ENCODE results near the gene HCFC1.

Gene HCFC1

GRCh38 chrX:153938226-153938786, 33.3 kb downstream of the HCFC1 start:
- H3K27me3 ChIP-seq (replicated peaks in 2 of 5; ENCODE audit: control insufficient read depth in 4 of 5, insufficient read depth in 5 of 5, low read length in 4 of 5): peaks cover 0 to 33% (median 0%) of the 10 kb centered on the region in 5 experiments
- no peak overlapping the region for H3K4me3 ChIP-seq (ENCODE audit: control insufficient read depth in 1 of 7, extremely low read depth in 1 of 7, insufficient read depth in 4 of 7, low read depth in 2 of 7, low read length in 6 of 7)
- POLR2A ChIA-PET: interaction anchor here (1.2 to 2.0 kb wide), 2 partner anchors 10 to 13 kb away, joined by 3 to 8 read pairs; no protein-coding TSS in a partner anchor
- no peaks in the 10 kb centered on the region for H3K9me3 ChIP-seq (ENCODE audit: control extremely low read depth in 1 of 5, control insufficient read depth in 4 of 5, insufficient read depth in 2 of 5, low read depth in 1 of 5, low read length in 4 of 5)
- peaks cover 0 to 41% (median 22%) of the 10 kb centered on the region in 4 experiments for H3K4me1 ChIP-seq (ENCODE audit: control extremely low read depth in 1 of 4, control insufficient read depth in 4 of 4, insufficient read depth in 4 of 4, low read length in 3 of 4)
- no peak for DNase-seq
- 83% methylated on average over 8 of the region's 10 CpGs for WGBS (ENCODE audit: insufficient coverage)
- CTCF ChIA-PET: interaction anchor here (0.6 to 18.9 kb wide), 3 partner anchors 8 to 175 kb away, joined by 3 to 482 read pairs (median 7); partner anchors contain the start of genes ARHGAP4 and NAA10
- no peak overlapping the region for H3K27ac ChIP-seq (ENCODE audit: insufficient read depth in 1 of 2, low read depth in 1 of 2, low read length in 2 of 2, poor library complexity in 1 of 2, severe bottlenecking in 2 of 2)
- peaks cover 0 to 3% (median 0%) of the 10 kb centered on the region in 4 experiments for H3K36me3 ChIP-seq (ENCODE audit: control insufficient read depth in 4 of 4, insufficient read depth in 4 of 4, low read length in 3 of 4)

GRCh38 chrX:153937056-153937455, 34.6 kb downstream of the HCFC1 start:
- POLR2A ChIA-PET: interaction anchor here (0.6 to 2.0 kb wide), 2 partner anchors 9 to 10 kb away, joined by 3 to 8 read pairs; no protein-coding TSS in a partner anchor
- Histone ChIP-seq H3K27ac (ENCODE audit: insufficient read depth in 1 of 2, low read depth in 1 of 2, low read length in 2 of 2, poor library complexity in 1 of 2, severe bottlenecking in 2 of 2) (no peak overlapping the region), H3K36me3 (ENCODE audit: control insufficient read depth in 4 of 4, insufficient read depth in 4 of 4, low read length in 3 of 4) (peaks cover 0 to 7% (median 3%) of the 10 kb centered on the region in 4 experiments), H3K9me3 (ENCODE audit: control extremely low read depth in 1 of 5, control insufficient read depth in 4 of 5, insufficient read depth in 2 of 5, low read depth in 1 of 5, low read length in 4 of 5) (no peaks in the 10 kb centered on the region), H3K4me1 (ENCODE audit: control extremely low read depth in 1 of 4, control insufficient read depth in 4 of 4, insufficient read depth in 4 of 4, low read length in 3 of 4) (peaks cover 0 to 32% (median 18%) of the 10 kb centered on the region in 4 experiments), H3K27me3 (replicated peaks in 2 of 5; ENCODE audit: control insufficient read depth in 4 of 5, insufficient read depth in 5 of 5, low read length in 4 of 5) (peaks cover 0 to 31% (median 0%) of the 10 kb centered on the region in 5 experiments), H3K4me3 (ENCODE audit: control insufficient read depth in 1 of 7, extremely low read depth in 1 of 7, insufficient read depth in 4 of 7, low read depth in 2 of 7, low read length in 6 of 7) (no peak overlapping the region)
- CTCF ChIA-PET: interaction anchor here (0.9 to 18.9 kb wide), 3 partner anchors 9 to 441 kb away, joined by 3 to 482 read pairs (median 7); partner anchors contain the start of genes ARHGAP4 and NAA10
- WGBS (ENCODE audit: insufficient coverage): no CpG with 5 or more reads among the region's 3 CpGs
- no peak for DNase-seq

- H3K27me3 ChIP-seq (replicated peaks in 2 of 5; ENCODE audit: control insufficient read depth in 4 of 5, insufficient read depth in 5 of 5, low read length in 4 of 5): peaks cover 0 to 36% (median 0%) of the 10 kb centered on the region in 5 experiments
- CTCF ChIA-PET: interaction anchor here (0.8 to 19.1 kb wide), 4 partner anchors 9 to 201 kb away, joined by 3 to 482 read pairs (median 243); partner anchors contain the start of genes ARHGAP4, NAA10 and RENBP
- POLR2A ChIA-PET: interaction anchor here (0.9 to 1.1 kb wide), 3 partner anchors 9 to 11 kb away, joined by 3 read pairs; partner anchors contain the start of gene ARHGAP4
- H3K4me1 ChIP-seq (ENCODE audit: control extremely low read depth in 1 of 4, control insufficient read depth in 4 of 4, insufficient read depth in 4 of 4, low read length in 3 of 4): peaks cover 0 to 21% (median 9%) of the 10 kb centered on the region in 4 experiments
- H3K4me3 ChIP-seq (ENCODE audit: control insufficient read depth in 1 of 7, extremely low read depth in 1 of 7, insufficient read depth in 4 of 7, low read depth in 2 of 7, low read length in 6 of 7): peak overlapping the region in 4 of 7 experiments; percentile 22 to 69 (median 42)
- H3K27ac ChIP-seq (ENCODE audit: insufficient read depth in 1 of 2, low read depth in 1 of 2, low read length in 2 of 2, poor library complexity in 1 of 2, severe bottlenecking in 2 of 2): no peak overlapping the region
- no peaks in the 10 kb centered on the region for H3K9me3 ChIP-seq (ENCODE audit: control extremely low read depth in 1 of 5, control insufficient read depth in 4 of 5, insufficient read depth in 2 of 5, low read depth in 1 of 5, low read length in 4 of 5)
- 54% methylated on average over 15 of the region's 32 CpGs for WGBS (ENCODE audit: insufficient coverage)
- peaks cover 0 to 21% (median 12%) of the 10 kb centered on the region in 4 experiments for H3K36me3 ChIP-seq (ENCODE audit: control insufficient read depth in 4 of 4, insufficient read depth in 4 of 4, low read length in 3 of 4)
- no peak for DNase-seq
These were observed 36.2 kb downstream of the HCFC1 start for GRCh38 chrX:153935326-153935851.

DNA sequence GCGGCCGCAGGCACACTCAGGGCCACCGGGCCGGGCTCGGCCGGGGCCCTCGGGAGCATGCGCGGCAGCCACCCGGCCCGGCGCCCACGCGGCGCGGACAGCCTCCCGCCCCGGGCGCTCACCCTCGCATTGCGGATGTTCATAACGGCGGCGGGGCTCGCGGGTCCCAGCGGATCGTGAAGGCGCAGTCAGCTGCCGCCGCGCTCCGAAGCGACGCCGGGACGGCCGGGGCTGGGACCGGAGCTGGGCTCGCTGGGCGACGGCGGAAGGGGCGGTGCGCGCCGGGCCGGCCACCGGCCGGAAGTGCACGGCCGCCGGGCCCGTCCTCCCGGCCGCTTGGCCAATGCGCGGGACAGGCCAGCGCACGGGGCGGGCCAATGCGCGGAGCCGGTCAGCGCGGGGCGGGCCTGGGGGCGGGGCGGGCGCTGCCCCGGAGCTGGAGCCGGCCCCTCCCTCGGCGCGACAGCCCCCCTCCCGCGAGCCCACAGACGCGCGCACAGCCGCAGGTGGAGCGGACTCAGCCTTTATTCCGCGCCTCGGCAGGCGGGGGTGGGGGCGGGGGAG, 36.8 kb downstream of the HCFC1 start, which contains the start of gene NAA10:
TSS of gene NAA10 (minus strand) at position 276 of the 564 bp plus-strand sequence. CDS start at position 143, 133 bp downstream.
- peak in 2 of 3 donors; percentile 47 to 52 for DNase-seq
- ChIA-PET CTCF (interaction anchor here (19.1 kb wide), 1 partner anchor 10 kb away, joined by 482 read pairs; the partner anchor contains the start of gene RENBP), POLR2A (interaction anchor here (0.9 to 1.1 kb wide), 3 partner anchors 8 to 12 kb away, joined by 3 read pairs; partner anchors contain the start of gene ARHGAP4)
- Histone ChIP-seq H3K36me3 (ENCODE audit: control insufficient read depth in 4 of 4, insufficient read depth in 4 of 4, low read length in 3 of 4) (peaks cover 0 to 25% (median 14%) of the 10 kb centered on the region in 4 experiments), H3K4me3 (ENCODE audit: control insufficient read depth in 1 of 7, extremely low read depth in 1 of 7, insufficient read depth in 4 of 7, low read depth in 2 of 7, low read length in 6 of 7) (peak within 1 kb of the TSS; percentile 52 to 78 (median 63)), H3K27ac (ENCODE audit: insufficient read depth in 1 of 2, low read depth in 1 of 2, low read length in 2 of 2, poor library complexity in 1 of 2, severe bottlenecking in 2 of 2) (peak within 1 kb of the TSS in 1 of 2 experiments; percentile 43), H3K27me3 (replicated peaks in 2 of 5; ENCODE audit: control insufficient read depth in 4 of 5, insufficient read depth in 5 of 5, low read length in 4 of 5) (peaks cover 0 to 32% (median 0%) of the 10 kb centered on the region in 5 experiments), H3K9me3 (ENCODE audit: control extremely low read depth in 1 of 5, control insufficient read depth in 4 of 5, insufficient read depth in 2 of 5, low read depth in 1 of 5, low read length in 4 of 5) (no peaks in the 10 kb centered on the region), H3K4me1 (ENCODE audit: control extremely low read depth in 1 of 4, control insufficient read depth in 4 of 4, insufficient read depth in 4 of 4, low read length in 3 of 4) (peaks cover 0 to 17% (median 12%) of the 10 kb centered on the region in 4 experiments)
- WGBS (ENCODE audit: insufficient coverage): 14% methylated on average over 66 of the region's 87 CpGs

GRCh38 chrX:153934148-153934761, 37.4 kb downstream of the HCFC1 start:
- peak overlapping the region in 1 of 2 experiments; percentile 43 for H3K27ac ChIP-seq (ENCODE audit: insufficient read depth in 1 of 2, low read depth in 1 of 2, low read length in 2 of 2, poor library complexity in 1 of 2, severe bottlenecking in 2 of 2)
- ChIA-PET CTCF (interaction anchor here (2.2 to 19.1 kb wide), 2 partner anchors 10 to 11 kb away, joined by 14 to 482 read pairs; partner anchors contain the start of gene RENBP), POLR2A (interaction anchor here (1.0 kb wide), 1 partner anchor 13 kb away, joined by 3 read pairs; no protein-coding TSS in a partner anchor)

GRCh38 chrX:153933748-153934147, 37.9 kb downstream of the HCFC1 start:
- H3K27me3 ChIP-seq (replicated peaks in 2 of 5; ENCODE audit: control insufficient read depth in 4 of 5, insufficient read depth in 5 of 5, low read length in 4 of 5): peaks cover 0 to 29% (median 0%) of the 10 kb centered on the region in 5 experiments
- peaks cover 0 to 33% (median 17%) of the 10 kb centered on the region in 4 experiments for H3K36me3 ChIP-seq (ENCODE audit: control insufficient read depth in 4 of 4, insufficient read depth in 4 of 4, low read length in 3 of 4)
- peak overlapping the region in 1 of 2 experiments; percentile 43 for H3K27ac ChIP-seq (ENCODE audit: insufficient read depth in 1 of 2, low read depth in 1 of 2, low read length in 2 of 2, poor library complexity in 1 of 2, severe bottlenecking in 2 of 2)
- peaks cover 0 to 27% (median 12%) of the 10 kb centered on the region in 4 experiments for H3K4me1 ChIP-seq (ENCODE audit: control extremely low read depth in 1 of 4, control insufficient read depth in 4 of 4, insufficient read depth in 4 of 4, low read length in 3 of 4)
- H3K9me3 ChIP-seq (ENCODE audit: control extremely low read depth in 1 of 5, control insufficient read depth in 4 of 5, insufficient read depth in 2 of 5, low read depth in 1 of 5, low read length in 4 of 5): no peaks in the 10 kb centered on the region
- ChIA-PET CTCF (interaction anchor here (2.2 to 19.1 kb wide), 2 partner anchors 10 to 11 kb away, joined by 14 to 482 read pairs; partner anchors contain the start of gene RENBP), POLR2A (no interaction called here)
- no peak for DNase-seq
- peak overlapping the region in 6 of 7 experiments; percentile 54 to 78 (median 66) for H3K4me3 ChIP-seq (ENCODE audit: control insufficient read depth in 1 of 7, extremely low read depth in 1 of 7, insufficient read depth in 4 of 7, low read depth in 2 of 7, low read length in 6 of 7)
- 79% methylated on average over 6 of the region's 7 CpGs for WGBS (ENCODE audit: insufficient coverage)

More at GRCh38 chrX:153934148-153934761, 37.4 kb downstream of the HCFC1 start:
- Histone ChIP-seq H3K9me3 (ENCODE audit: control extremely low read depth in 1 of 5, control insufficient read depth in 4 of 5, insufficient read depth in 2 of 5, low read depth in 1 of 5, low read length in 4 of 5) (no peaks in the 10 kb centered on the region), H3K4me3 (ENCODE audit: control insufficient read depth in 1 of 7, extremely low read depth in 1 of 7, insufficient read depth in 4 of 7, low read depth in 2 of 7, low read length in 6 of 7) (peak overlapping the region; percentile 52 to 78 (median 63)), H3K36me3 (ENCODE audit: control insufficient read depth in 4 of 4, insufficient read depth in 4 of 4, low read length in 3 of 4) (peaks cover 0 to 31% (median 17%) of the 10 kb centered on the region in 4 experiments), H3K27me3 (replicated peaks in 2 of 5; ENCODE audit: control insufficient read depth in 4 of 5, insufficient read depth in 5 of 5, low read length in 4 of 5) (peaks cover 0 to 30% (median 0%) of the 10 kb centered on the region in 5 experiments), H3K4me1 (ENCODE audit: control extremely low read depth in 1 of 4, control insufficient read depth in 4 of 4, insufficient read depth in 4 of 4, low read length in 3 of 4) (peaks cover 0 to 22% (median 9%) of the 10 kb centered on the region in 4 experiments)
- DNase-seq: no peak
- WGBS (ENCODE audit: insufficient coverage): 32% methylated on average over 25 of the region's 33 CpGs

Data from common myeloid progenitor, CD34-positive (primary cell).